NCI-H345 treated with DMSO at 0.1 percent for 48 hours (cell line): ENCODE measurements around the gene SERAC1.
"Not testable (repeated sequence)": the region's sequence is repeated elsewhere in the genome, so short reads cannot be mapped to it uniquely, and the experiment has no call there.

Source experiments
- DNase-seq: peaks from one replicate; lab custom pipeline; 2025; ENCODE audit not compliant: unreplicated experiment; lab: John Stamatoyannopoulos, UW

The SERAC1 gene

GRCh38 chr6:158174514-158174913 is 6.5 kb upstream of the SERAC1 start:
- DNase-seq, result no peak

DNA sequence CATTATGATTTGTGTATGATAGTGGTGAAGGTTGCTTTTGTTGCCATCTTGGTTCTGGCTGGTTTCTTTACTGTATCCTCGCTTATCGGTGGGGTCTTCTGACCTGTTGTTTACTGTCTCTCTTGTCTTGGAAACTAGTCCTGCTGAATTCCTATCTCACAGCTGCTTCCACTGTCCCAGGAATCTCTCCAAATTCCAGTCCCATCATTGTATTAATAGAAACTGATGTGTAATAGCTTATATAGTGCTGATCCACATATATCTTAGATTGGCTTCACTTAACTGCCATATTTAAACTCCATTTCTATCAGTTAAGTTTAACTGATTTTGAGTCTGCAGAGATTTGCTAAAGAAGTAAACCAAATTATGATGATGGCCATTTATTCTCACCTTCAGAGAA is 6.0 kb upstream of the SERAC1 start:
- no peak for DNase-seq

- no peak for DNase-seq
Measured at GRCh38 chr6:158172001-158172400, 3.9 kb upstream of the SERAC1 start.

GRCh38 chr6:158170656-158171081 is 2.6 kb upstream of the SERAC1 start:
- DNase-seq, result no peak

GRCh38 chr6:158169634-158170033 is 1.6 kb upstream of the SERAC1 start:
- not testable (repeated sequence) for DNase-seq

DNA sequence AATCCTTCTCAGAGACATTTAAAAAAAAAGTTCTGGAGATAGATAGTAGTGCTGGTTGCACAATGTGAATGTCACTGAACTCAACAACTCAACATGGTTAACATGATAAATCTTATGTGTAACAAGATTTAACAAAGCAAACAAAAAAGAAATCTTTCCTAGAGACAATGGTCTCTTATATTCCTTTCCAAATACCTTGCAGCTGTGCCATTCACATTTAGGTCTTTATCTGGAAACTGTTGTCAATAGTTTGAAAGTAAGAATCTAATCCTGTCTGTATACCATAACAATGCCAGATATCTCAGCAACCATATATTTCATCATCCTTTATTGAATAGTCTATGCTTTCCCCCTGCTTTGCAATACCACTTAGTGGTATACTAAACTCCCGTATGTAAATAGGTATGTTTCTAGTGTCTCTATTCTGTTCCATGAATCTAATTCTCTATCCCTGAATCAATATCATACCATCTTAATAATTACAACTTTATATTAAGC is 2.1 kb downstream of the SERAC1 start:
- no peak for DNase-seq

- DNase-seq, result no peak
Measured at GRCh38 chr6:158164579-158165170, 3.4 kb downstream of the SERAC1 start.

- DNase-seq, result no peak
Measured at GRCh38 chr6:158161566-158162254, 6.4 kb downstream of the SERAC1 start.

- no peak for DNase-seq
Measured at GRCh38 chr6:158160932-158161539, 7.0 kb downstream of the SERAC1 start.

DNA sequence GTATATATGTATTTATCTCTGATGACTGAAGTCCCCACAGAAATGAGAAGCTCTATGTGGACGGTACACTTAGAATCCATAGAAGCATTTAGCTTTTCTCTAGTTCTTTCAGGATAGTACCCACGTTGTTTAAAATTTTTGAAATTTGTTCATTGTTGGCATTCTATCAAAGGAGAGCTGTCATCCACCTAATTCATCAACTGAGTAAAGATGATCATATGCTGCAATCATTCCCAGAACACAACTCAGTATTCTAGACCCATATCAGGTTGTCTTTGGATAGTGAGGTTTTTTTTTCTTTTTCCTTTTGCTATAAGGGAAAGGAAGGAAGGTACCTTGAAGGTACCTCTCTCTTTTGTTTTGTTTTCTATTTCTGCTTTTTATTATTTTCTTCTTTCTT is 9.3 kb downstream of the SERAC1 start:
- no peak for DNase-seq

GRCh38 chr6:158158123-158158522 is 9.9 kb downstream of the SERAC1 start:
- no peak for DNase-seq

GRCh38 chr6:158157064-158157764 is 10.8 kb downstream of the SERAC1 start:
- no peak for DNase-seq

DNA sequence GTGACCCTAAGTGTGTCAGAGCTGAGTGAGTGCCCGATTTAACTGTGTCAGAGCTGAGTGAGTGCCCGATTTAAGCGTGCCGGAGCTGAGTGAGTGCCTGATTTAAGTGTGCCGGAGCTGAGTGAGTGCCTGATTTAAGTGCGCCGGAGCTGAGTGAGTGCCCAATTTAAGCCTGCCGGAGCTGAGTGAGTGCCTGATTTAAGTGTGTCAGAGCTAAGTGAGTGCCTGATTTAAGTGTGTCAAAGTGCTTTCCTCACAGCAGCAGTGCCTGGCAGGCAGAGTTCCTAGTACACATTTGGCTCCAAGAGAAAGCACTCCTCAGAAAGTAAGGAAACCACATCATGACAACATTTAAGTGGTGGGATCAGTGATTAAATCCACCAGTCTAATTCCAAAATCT is 13.2 kb downstream of the SERAC1 start:
- no peak for DNase-seq

DNA sequence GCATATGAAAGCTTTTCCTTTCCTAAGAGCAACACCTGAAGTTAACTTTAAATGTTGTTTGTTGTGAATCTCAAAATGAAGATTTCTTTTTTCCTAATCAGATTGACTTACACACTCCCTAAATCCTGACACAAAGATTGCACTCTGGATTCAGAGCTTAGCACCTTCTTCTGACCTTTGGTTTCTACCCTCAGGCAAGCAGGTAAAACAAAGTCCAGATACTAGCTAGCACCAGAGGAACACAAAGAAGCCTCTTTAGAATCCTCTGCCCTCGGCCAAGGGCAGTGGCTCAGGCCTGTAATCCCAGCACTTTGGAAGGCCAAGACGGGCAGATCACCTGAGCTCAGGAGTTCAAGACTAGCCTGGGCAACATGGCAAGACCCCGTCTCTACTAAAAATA is 14.5 kb downstream of the SERAC1 start:
- no peak for DNase-seq

GRCh38 chr6:158152659-158153058 is 15.4 kb downstream of the SERAC1 start:
- DNase-seq, result no peak

GRCh38 chr6:158152025-158152424 is 16.0 kb downstream of the SERAC1 start:
- DNase-seq, result not testable (repeated sequence)

DNA sequence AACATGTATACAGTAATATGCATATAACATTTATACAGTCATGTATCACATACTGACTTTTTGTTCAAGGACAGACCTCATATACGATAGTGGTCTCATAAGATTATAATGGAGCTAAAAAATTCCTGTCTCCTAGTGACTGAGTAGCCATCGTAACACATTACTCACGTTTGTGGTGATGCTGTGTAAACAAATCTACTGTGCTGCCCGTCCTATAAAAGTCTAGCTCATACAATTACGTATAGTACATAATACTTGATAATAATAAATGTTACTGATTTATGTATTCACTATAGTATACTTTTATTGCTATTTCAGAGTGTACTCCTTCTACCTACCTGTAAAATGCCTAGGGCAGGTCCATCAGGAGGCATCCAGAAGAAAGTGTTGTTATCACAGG is 17.4 kb downstream of the SERAC1 start:
- no peak for DNase-seq

- DNase-seq, result no peak
Measured at GRCh38 chr6:158149641-158150040, 18.4 kb downstream of the SERAC1 start.

- no peak for DNase-seq
Measured at GRCh38 chr6:158143700-158144099, 24.4 kb downstream of the SERAC1 start.

DNA sequence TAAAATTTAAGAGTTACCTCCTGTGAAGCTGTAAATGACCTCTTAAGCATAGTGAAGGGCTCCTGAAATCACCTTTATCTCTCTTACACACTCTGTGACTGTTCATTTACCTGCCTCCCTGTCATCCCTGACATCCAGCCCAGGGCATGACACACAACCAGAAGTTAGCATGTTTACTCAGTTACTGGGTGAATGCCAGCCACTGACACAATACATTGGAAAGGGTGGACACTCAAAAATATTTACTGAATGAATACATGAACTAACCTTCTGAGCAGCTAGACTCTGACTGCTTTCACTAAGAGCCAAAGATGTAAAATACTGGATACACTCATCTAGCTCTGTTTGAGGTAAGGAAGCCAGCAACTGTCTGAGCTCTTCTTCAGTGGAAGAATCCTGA is 25.3 kb downstream of the SERAC1 start:
- DNase-seq, result no peak

DNA sequence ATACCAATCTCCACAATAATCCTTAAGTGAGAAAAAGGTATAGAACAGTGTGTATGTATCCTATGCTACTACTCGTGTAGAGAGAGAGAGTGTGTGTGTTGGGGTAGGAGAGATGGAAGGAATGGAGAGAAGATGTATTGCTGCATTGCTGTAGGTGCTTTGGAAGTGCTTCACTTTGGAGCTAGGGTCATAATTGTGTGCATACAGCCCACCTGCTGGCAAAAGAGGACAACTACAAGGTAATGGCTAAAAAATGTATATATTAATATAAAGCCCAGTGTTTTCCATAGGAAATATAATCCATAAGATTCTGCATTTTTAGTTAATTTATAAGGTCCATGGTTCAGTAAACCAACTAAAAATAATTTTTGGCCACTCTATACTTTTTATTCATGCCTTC is 36.1 kb downstream of the SERAC1 start:
- no peak for DNase-seq

DNA sequence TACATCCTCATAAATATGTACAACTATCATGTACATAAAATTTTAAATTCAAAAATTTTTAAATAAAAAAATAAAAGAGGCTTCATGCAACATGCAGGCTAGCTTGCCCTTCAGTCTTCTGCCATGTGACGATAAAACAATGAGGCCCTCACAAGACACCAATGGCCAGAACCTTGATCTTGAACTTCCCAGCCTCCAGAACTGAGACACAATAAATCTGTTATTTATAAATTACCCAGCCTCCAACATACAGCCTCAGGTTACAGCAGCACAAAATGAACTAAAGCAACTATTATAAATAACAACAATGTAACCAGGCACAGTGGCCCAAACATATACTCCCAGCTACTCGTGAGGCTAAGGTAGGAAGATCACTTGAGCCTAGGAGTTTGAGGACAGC is 42.8 kb downstream of the SERAC1 start:
- no peak for DNase-seq
